Aorta (tissue), 5 donors: ENCODE data around the gene ZMYM3. TPM values are rescaled to one million over a fixed set of nuclear protein-coding genes. Genes with fewer than 3 reads are reported as not detected.

ENCODE experiments used
- ATAC-seq: fragments of 200-7000 bp; cut with Tn5 transposase; one replicate; pipeline ENCODE4 v1.9.1; 2022; ENCODE audit warnings: moderate library complexity; ENCODE audit not compliant: low FRiP score
- DNase-seq, 2 donors: peaks; one replicate each; pipeline ENCODE4 v3.0.0-alpha.2; 2020
- H3K27ac ChIP-seq, 2 donors: one replicate each; pipeline ENCODE4 v1.5.1; 2013; ENCODE audit warnings: low read length in 2 of 2, mild to moderate bottlenecking in 2 of 2, moderate library complexity in 2 of 2, control low read depth in 1 of 2, inconsistent platforms in 1 of 2, low read depth in 1 of 2
- H3K27me3 ChIP-seq, 2 donors: one replicate each; pipeline ENCODE4 v1.6.1; 2013; ENCODE audit warnings: control low read depth in 1 of 2, low read length in 1 of 2, mild to moderate bottlenecking in 1 of 2, moderate library complexity in 1 of 2; ENCODE audit not compliant: insufficient read depth in 2 of 2, control insufficient read depth in 1 of 2
- H3K36me3 ChIP-seq, 2 donors: one replicate each; pipeline ENCODE4 v1.6.1; 2013; ENCODE audit warnings: control low read depth in 1 of 2, low read length in 1 of 2, mild to moderate bottlenecking in 1 of 2; ENCODE audit not compliant: insufficient read depth in 2 of 2, control insufficient read depth in 1 of 2
- H3K4me1 ChIP-seq, 2 donors: one replicate each; pipeline ENCODE4 v1.6.1; 2013; ENCODE audit warnings: low read length in 2 of 2, control low read depth in 1 of 2, mild to moderate bottlenecking in 1 of 2, moderate library complexity in 1 of 2; ENCODE audit not compliant: insufficient read depth in 2 of 2, control insufficient read depth in 1 of 2
- H3K4me3 ChIP-seq, 2 donors: one replicate each; pipeline ENCODE4 v1.5.1; 2013; ENCODE audit warnings: low read length in 2 of 2, control low read depth in 1 of 2, mild to moderate bottlenecking in 1 of 2
- H3K9me3 ChIP-seq: one replicate; pipeline ENCODE4 v1.6.1; 2013; ENCODE audit warnings: mild to moderate bottlenecking, low read length; ENCODE audit not compliant: control insufficient read depth
- WGBS, 2 donors: extraction: QIAGEN DNeasy Blood & Tissue Kit; methylation state at CpG; one replicate each; pipeline ENCODE4 v1.1.7; 2013; 5-methylcytosine and 5-hydroxymethylcytosine counted together
- intact Hi-C, 2 donors: fragments of 100-400 bp; cut with DNase I; formaldehyde crosslinking; loops; one replicate each; pipeline versions ENCODE4 v1.14.2 to v1.15.0; 2022
- polyA plus RNA-seq, 2 donors: library from polyadenylated mRNA; stranded (reverse); fragments of 200-250 nt; gene quantifications; one replicate each; pipeline ENCODE4 v1.2.3, GENCODE V29; 2013
- total RNA-seq, 2 donors: library from RNA; stranded (reverse); fragmentation: NEBNext Ultra II Directional; extraction: Animal tissue kit (Norgen Biotek cat#: 25700); gene quantifications; one replicate each; pipeline ENCODE4 v1.2.1, GENCODE V29; 2021
- donor health status: healthy with polysubstance abuse.
- donor health status: Bipolar disorder and iron deficiency.
- donor health status: DM: no; HTN: no; CAD: no.
- donor health status: DM: no; HTN: no; CAD: no.
- donor health status: DM: yes; HTN: yes; CAD: no.

Gene ZMYM3
- total and polyA plus RNA-seq, 4 donors: 3.8 to 26.0 (median 15.4) TPM

DNA sequence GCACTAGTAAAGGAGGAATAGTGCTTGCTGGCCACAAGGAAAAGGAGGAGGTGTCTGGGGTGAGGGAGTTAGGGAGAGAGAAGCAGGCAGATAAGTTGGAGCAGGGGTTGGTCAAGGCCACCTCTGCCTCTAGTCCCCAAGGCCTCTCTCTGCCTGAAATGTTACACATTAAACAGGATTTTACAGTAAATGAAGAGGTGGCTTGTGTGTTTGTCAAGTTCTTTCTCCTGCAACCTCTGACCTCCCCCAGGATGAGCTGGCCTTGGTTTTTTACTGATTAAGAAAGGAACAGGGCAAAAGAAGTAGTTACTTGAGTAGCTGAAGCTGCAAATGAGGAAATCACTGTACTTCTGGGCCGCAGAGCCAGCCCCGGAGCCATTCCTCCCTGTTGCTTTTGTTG, 28.9 kb downstream of the ZMYM3 start:
- Histone ChIP-seq H3K9me3 (no peaks in the 10 kb centered on the region), H3K36me3 (no peaks in the 10 kb centered on the region), H3K27ac (no peak overlapping the region), H3K4me3 (no peak overlapping the region), H3K4me1 (no peaks in the 10 kb centered on the region), H3K27me3 (peaks cover 0 to 2% of the 10 kb centered on the region in 2 donors)
- DNase-seq: no peak
- intact Hi-C loops: no loop called here
- WGBS, 2 donors: 70 to 76% methylated on average over 2 of the region's 2 CpGs
- no peak for ATAC-seq

DNA sequence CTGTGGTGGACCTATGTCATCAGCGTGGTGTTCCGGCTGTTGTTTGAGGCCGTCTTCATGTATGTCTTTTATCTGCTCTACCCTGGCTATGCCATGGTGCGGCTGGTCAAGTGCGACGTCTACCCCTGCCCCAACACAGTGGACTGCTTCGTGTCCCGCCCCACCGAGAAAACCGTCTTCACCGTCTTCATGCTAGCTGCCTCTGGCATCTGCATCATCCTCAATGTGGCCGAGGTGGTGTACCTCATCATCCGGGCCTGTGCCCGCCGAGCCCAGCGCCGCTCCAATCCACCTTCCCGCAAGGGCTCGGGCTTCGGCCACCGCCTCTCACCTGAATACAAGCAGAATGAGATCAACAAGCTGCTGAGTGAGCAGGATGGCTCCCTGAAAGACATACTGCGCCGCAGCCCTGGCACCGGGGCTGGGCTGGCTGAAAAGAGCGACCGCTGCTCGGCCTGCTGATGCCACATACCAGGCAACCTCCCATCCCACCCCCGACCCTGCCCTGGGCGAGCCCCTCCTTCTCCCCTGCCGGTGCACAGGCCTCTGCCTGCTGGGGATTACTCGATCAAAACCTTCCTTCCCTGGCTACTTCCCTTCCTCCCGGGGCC, 29.7 kb downstream of the ZMYM3 start:
- ATAC-seq (no peak), DNase-seq (no peak)
- H3K27me3 ChIP-seq: peaks cover 0 to 2% of the 10 kb centered on the region in 2 donors
- intact Hi-C loops: no loop called here
- H3K4me1 ChIP-seq: no peaks in the 10 kb centered on the region
- no peak overlapping the region for H3K4me3 ChIP-seq
- no peaks in the 10 kb centered on the region for H3K36me3 ChIP-seq
- H3K9me3 ChIP-seq: no peaks in the 10 kb centered on the region
- H3K27ac ChIP-seq: no peak overlapping the region
- WGBS, 2 donors: 80% methylated on average over 32 of the region's 32 CpGs

DNA sequence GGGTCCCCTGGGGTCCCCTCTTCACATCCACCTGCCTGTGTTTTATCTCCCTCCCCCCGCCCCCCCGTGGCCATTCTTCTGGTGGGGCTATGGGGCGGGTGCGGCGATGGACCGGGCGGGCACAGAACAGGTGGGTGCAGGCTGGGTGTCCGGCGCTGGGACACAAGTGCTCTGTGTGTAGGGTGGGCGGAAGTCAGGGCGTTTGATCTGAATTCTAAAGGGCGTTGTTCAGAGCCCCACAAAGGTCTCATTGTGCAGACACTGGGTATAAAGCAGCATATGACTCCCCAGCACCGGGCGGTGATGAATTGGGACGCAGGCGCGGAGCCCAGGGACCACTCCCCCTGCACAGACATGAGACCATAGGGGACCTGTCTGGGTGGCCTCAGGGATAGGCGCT, 31.0 kb downstream of the ZMYM3 start, which contains the start of gene GJB1:
TSS of gene GJB1 (plus strand) at position 296 of the 400 bp plus-strand sequence. CDS start 484 bp downstream, outside the sequence.
- Histone ChIP-seq H3K36me3 (no peaks in the 10 kb centered on the region), H3K27ac (no peak within 1 kb of the TSS), H3K4me3 (no peak within 1 kb of the TSS), H3K9me3 (no peaks in the 10 kb centered on the region), H3K27me3 (peaks cover 0 to 2% of the 10 kb centered on the region in 2 donors), H3K4me1 (no peaks in the 10 kb centered on the region)
- ATAC-seq: no peak
- no peak for DNase-seq
- intact Hi-C loops: no loop called here
- WGBS, 2 donors: 64 to 84% methylated on average over 18 of the region's 18 CpGs

GRCh38 chrX:71221145-71221544, 32.8 kb downstream of the ZMYM3 start:
- H3K27me3 ChIP-seq: peaks cover 0 to 2% of the 10 kb centered on the region in 2 donors
- no peaks in the 10 kb centered on the region for H3K9me3 ChIP-seq
- no peaks in the 10 kb centered on the region for H3K4me1 ChIP-seq
- no peak for ATAC-seq
- no peak for DNase-seq
- intact Hi-C loops: no loop called here
- WGBS, 2 donors: 76 to 90% methylated on average over 1 of the region's 1 CpG
- H3K36me3 ChIP-seq: no peaks in the 10 kb centered on the region
- no peak overlapping the region for H3K4me3 ChIP-seq
- no peak overlapping the region for H3K27ac ChIP-seq

DNA sequence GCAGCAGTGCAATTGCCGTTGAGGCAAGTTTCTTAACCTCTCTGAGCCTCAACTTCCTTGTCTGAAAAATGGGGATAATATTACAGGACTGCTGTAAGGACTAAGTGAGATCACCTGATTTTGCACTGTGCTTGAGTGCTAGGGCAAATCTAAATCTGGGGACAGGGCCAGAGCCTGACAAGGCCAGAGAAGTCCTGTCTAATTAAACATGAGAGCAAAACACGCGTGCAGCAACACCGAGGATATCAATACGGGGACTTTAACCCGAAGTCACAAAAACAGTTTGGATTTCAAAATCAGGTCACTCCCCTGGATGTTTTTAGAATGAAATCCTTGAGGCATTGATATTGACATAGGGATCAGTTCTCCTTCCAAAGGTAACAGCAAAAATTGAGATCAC, 36.6 kb downstream of the ZMYM3 start:
- Histone ChIP-seq H3K4me1 (no peaks in the 10 kb centered on the region), H3K27me3 (no peaks in the 10 kb centered on the region), H3K36me3 (no peaks in the 10 kb centered on the region), H3K4me3 (no peak overlapping the region), H3K9me3 (no peaks in the 10 kb centered on the region), H3K27ac (no peak overlapping the region)
- ATAC-seq (no peak), DNase-seq (no peak)
- intact Hi-C loops: no loop called here
- WGBS, 2 donors: 82 to 89% methylated on average over 6 of the region's 6 CpGs

DNA sequence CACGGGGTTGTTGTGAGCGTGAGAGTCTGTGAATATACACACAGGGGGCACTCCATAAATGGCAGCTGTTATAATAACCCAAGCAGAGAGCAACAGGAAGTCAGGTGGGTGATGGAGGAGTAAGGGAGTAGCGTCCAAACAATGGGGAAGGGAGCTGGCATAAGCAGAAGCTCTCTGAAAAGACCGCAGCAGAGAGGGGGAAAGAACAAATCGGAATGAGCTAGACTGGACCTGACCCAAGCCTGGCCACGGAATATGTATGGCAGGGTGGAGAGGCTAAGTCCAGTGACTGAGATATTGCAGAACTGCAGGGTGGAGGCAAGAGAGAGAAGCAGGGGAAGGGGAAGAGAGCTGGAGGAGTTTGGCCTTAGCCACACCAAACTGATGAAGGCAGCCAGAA, 37.5 kb downstream of the ZMYM3 start:
- H3K4me3 ChIP-seq: no peak overlapping the region
- no peaks in the 10 kb centered on the region for H3K36me3 ChIP-seq
- intact Hi-C loops: no loop called here
- no peaks in the 10 kb centered on the region for H3K27me3 ChIP-seq
- ATAC-seq (no peak), DNase-seq (no peak)
- 38 to 54% methylated on average over 6 of the region's 6 CpGs for WGBS, 2 donors
- no peak overlapping the region for H3K27ac ChIP-seq
- no peaks in the 10 kb centered on the region for H3K4me1 ChIP-seq
- H3K9me3 ChIP-seq: no peaks in the 10 kb centered on the region

GRCh38 chrX:71215338-71215912, 38.5 kb downstream of the ZMYM3 start:
- no peak for ATAC-seq
- WGBS, 2 donors: 66 to 67% methylated on average over 10 of the region's 10 CpGs

DNA sequence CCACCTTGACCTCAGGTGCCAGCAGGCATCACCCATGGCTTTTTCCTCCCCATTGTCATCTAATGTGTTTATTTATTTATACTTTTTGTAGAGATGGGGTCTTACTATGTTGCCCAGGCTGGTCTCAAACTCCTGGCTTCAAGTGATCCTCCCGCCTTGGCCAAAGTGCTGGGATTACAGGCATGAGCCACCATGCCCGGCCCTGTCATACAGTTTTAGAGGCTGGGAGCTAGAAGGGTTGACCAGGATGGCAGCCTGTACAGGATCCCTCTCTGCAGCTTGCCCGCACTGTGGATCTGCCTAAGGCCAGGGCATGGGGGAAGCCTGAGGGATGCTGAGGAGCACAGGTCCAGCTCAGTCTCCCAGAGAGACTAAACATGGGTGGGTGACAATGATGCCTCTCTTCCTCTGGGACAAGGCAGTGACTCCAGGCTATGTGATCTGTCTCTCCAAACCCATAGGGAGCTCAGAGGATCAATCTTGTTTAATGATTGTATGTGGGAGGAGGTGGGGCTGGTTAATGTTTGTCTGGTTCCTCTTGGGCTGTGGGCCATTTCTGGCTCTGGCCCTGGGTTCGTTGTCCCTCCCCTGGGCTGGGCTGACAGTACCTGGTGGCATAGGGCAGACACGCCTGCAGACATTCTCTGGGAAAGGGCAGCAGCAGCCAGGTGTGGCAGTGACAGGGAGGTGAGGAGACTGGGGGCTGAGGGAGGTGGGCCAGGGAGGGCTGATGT, 39.2 kb downstream of the ZMYM3 start:
- no peak for DNase-seq
- Histone ChIP-seq H3K27ac (no peak overlapping the region), H3K9me3 (no peaks in the 10 kb centered on the region), H3K4me3 (no peak overlapping the region), H3K36me3 (no peaks in the 10 kb centered on the region), H3K27me3 (no peaks in the 10 kb centered on the region), H3K4me1 (no peaks in the 10 kb centered on the region)
- intact Hi-C loops: no loop called here
- no peak for ATAC-seq
- WGBS, 2 donors: 80 to 81% methylated on average over 5 of the region's 5 CpGs

More at GRCh38 chrX:71215338-71215912, 38.5 kb downstream of the ZMYM3 start:
- no peaks in the 10 kb centered on the region for H3K36me3 ChIP-seq
- no peak for DNase-seq
- no peak overlapping the region for H3K27ac ChIP-seq
- H3K4me1 ChIP-seq: no peaks in the 10 kb centered on the region
- intact Hi-C loops: no loop called here
- H3K4me3 ChIP-seq: no peak overlapping the region
- H3K27me3 ChIP-seq: no peaks in the 10 kb centered on the region
- H3K9me3 ChIP-seq: no peaks in the 10 kb centered on the region

GRCh38 chrX:71214152-71214551, 39.8 kb downstream of the ZMYM3 start:
- Histone ChIP-seq H3K9me3 (no peaks in the 10 kb centered on the region), H3K4me1 (no peaks in the 10 kb centered on the region), H3K27me3 (no peaks in the 10 kb centered on the region), H3K27ac (no peak overlapping the region), H3K4me3 (no peak overlapping the region), H3K36me3 (no peaks in the 10 kb centered on the region)
- WGBS, 2 donors: 92 to 95% methylated on average over 1 of the region's 1 CpG
- DNase-seq (no peak), ATAC-seq (no peak)
- intact Hi-C loops: no loop called here
